CD4-positive, alpha-beta T cell treated with Interleukin-10 for 1 hour (primary cell): Measurements from ENCODE around the gene CLEC2A.
"Not testable (repeated sequence)": the region's sequence is repeated elsewhere in the genome, so short reads cannot be mapped to it uniquely, and the experiment has no call there.

Experiments
- DNase-seq: peaks from one replicate; pipeline ENCODE4 v3.0.0-alpha.2; 2020

Gene CLEC2A

GRCh38 chr12:9932270-9932669 is at the start of gene CLEC2A:
TSS of gene CLEC2A (minus strand) at chr12:9932370. CDS start at chr12:9932329, 41 bp downstream.
- DNase-seq, result no peak

DNA sequence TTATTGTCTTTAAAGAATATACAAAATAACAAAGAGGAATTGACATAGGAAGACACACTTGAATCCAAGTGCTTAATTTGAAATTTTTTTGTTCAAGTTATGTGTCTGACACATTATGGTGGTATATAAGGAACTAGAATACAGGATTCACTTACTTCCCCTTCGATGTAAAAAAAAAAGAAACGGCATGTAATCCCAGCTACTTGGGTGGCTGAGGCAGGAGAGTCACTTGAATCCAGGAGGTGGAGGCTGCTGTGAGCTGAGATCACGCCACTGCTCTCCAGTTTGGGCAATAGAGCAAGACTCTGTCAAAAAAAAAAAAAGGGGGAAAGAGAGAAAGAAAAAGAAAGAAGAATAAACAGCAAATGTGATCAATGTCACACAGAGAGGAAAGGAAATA is 48.0 kb upstream of the CLEC2A start:
- DNase-seq, result no peak

- no peak for DNase-seq
Observed at GRCh38 chr12:9977916-9978315, 45.7 kb upstream of the CLEC2A start.

DNA sequence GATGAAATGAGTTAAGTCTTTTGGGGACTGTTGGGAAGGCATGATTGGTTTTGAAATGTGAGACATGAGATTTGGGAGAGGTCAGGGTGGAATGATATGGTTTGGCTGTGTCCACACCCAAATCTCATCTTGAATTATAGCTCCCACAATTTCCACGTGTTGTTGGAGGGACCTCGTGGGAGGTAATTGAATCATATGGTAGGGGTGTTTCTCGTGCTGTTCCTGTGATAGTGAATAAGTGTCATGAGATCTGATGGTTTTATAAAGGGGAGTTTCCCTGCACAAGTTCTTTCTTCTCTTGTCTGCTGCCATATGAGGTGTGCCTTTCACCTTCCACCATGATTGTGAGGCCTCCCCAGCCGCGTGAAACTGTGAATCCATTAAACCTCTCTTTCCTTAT is 44.5 kb upstream of the CLEC2A start:
- not testable (repeated sequence) for DNase-seq

DNA sequence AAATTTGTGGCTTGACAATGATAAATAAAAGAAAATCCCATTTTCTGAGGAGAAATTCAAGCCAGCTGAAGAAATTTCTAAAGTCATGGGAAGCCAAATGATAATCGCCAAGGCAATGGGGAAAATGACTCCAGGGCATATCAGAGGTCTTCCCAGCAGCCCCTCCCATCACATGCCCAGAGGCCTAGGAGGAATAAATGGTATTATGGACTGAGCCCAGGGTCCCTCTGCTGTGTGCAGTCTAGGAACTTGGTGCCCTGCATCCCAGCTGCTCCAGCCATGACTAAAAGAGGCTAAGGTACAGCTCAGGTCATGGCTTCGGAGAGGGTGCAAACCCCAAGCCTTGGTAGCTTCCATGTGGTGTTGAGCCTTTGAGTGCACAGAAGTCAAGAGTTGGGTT is 43.4 kb upstream of the CLEC2A start:
- no peak for DNase-seq

- not testable (repeated sequence) for DNase-seq
Observed at GRCh38 chr12:9974731-9975130, 42.6 kb upstream of the CLEC2A start.

DNA sequence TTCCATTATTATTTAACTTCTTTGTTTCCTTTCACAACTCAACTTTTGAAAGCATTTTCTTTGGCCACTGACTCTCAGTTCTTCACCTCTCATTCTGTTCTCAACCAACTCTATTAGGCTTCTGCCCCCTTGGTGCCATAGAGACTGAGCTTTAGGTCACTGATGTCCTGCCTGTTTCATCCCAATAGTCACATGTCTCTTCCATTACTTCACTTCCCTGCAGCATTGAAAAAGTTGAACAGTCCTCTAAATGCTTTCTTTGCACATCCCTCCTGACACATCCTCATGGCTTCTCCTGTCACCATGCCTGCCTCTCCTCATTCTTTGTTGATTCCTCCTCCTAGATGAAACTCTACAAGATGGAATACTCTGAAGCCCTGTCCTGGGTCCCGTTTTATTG is 41.8 kb upstream of the CLEC2A start:
- DNase-seq, result no peak

GRCh38 chr12:9971181-9971580 is 39.0 kb upstream of the CLEC2A start, which contains the start of gene CLEC12A:
TSS of gene CLEC12A (plus strand) at chr12:9971409. CDS start at chr12:9971597, 188 bp downstream.
- no peak for DNase-seq

GRCh38 chr12:9969673-9970072 is 37.5 kb upstream of the CLEC2A start:
- DNase-seq, result no peak

DNA sequence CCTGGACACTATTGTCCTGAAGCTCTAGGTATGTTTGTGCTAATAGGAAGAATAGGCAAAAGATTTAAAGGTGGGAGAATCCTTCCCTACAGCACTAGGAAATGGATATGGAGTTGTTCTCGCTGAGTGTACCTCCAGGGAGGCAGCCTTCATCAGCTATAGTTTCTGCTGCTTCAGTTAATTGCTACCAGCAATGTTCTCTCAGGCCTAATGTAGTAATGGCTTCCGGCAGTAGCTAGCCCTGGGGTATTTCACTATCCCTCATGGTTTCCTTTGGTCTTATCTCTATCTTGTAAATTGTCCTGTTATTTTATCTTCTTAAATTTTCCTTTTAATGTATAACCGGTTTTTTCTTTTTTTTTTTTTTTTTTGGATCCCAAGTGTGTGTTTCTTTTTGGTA is 29.7 kb upstream of the CLEC2A start:
- no peak for DNase-seq

DNA sequence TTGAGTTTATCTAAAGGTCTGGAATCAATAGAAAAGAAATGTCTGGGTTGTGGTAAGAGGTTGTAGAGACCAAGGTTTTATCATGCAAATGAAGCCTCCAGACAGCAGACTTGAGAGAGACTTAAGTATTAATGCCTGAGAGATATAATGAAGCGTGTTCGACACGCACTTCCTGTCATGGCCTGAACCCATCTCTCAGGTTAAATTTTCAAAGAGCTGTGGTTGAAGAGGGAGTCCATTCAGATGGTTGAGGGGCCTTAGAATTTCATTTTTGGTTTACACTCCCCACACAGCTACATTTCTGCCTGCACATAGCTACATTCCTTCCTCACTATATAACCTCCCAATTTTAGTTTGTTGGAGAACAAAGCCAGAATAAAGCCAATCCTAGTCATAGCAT is 28.9 kb upstream of the CLEC2A start:
- DNase-seq, result no peak

- no peak for DNase-seq
Observed at GRCh38 chr12:9960590-9960989, 28.4 kb upstream of the CLEC2A start.

DNA sequence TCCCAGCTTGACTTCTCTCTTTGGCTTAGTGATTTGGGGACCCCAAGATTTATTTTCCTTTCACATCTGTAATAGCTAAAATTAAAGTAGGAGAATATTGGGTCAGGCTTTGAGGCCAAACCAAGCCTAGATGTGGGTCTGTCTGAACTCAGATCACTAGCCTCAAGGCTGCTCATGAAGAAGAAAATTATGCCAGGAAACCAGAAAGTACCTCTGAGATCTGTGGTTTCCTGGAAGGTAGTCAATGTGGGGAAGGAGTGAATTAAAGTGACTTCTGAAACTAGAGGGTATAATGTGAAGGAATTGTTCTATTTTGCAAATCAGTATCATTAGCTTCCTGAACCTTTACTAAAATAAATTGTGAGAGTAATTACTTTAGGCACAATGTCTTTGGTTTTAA is 25.7 kb upstream of the CLEC2A start:
- peak; percentile 46 for DNase-seq

- not testable (repeated sequence) for DNase-seq
Observed at GRCh38 chr12:9952954-9953729, 21.0 kb upstream of the CLEC2A start.

DNA sequence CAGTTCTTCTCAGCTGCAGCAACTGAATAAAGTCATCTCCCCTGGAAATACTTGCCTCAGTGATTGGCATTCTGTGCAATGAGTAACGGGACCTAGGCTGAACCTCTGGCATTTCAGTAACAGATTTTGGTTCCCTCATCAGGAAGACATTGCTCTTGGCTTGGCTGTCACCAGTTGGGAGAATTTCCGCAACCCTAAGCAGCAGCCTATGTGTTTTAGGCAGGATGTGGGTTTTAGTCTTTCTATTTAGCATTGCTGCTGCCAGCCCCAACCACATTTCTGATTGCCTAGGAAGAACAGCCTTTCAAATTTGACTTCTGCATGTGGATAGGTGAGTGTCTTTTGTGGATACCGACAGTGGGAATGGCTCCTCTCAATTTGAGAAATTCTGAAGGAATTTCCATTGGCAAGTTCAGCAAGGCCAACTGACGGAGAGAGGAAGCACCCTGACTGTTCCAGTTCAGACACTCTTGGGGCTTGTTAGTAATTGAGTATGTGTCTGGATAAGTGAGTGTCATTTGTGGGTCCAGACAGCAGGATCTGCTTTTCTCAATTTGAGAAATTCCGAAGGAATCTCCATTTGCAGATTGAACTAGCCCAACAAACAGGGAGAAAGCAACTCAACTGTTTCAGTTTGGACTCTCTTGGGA is 19.0 kb upstream of the CLEC2A start:
- peak; percentile 55 for DNase-seq

- peak; percentile 32 for DNase-seq
Observed at GRCh38 chr12:9948606-9949296, 16.6 kb upstream of the CLEC2A start.

GRCh38 chr12:9947674-9948073 is 15.5 kb upstream of the CLEC2A start:
- no peak for DNase-seq

DNA sequence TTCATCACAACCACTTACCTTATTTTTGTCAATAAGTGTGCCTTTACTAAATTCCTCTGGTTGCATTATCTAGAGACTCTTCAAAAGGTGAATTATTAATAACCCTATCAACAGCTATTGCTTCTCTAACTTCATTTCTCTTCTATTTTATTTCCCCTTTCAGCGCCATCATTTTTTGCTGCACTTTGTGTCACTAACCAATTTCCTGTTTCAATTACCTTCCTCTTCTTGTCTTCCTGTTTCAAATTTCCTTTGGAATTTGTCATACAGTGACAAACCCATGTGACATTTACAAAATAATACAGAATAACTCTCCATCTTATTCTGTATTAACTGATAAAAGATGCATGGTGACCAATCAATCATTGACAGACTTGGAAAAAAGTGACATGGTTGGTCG is 12.2 kb upstream of the CLEC2A start:
- DNase-seq, result no peak

DNA sequence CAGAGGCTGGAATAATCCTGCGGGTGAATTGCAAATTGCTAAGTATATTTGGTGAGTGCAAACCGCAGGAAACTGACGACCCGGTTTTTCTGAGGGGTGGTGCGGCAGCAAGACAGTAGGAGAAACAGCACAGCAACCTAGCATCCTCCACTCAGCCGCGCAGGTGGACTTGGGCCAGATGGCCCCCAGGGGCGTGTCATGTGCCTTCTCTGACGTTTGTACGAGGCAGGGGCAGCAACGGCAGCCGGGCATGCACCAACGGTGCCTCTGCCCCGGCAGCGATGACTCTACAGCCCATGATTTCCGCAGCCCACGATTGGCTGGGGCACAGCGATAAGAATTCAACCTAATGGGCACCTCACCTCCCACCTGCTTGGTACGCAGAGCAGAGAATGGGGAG is 11.1 kb upstream of the CLEC2A start:
- peak; percentile 10 for DNase-seq

GRCh38 chr12:9941838-9942237 is 9.7 kb upstream of the CLEC2A start:
- no peak for DNase-seq

DNA sequence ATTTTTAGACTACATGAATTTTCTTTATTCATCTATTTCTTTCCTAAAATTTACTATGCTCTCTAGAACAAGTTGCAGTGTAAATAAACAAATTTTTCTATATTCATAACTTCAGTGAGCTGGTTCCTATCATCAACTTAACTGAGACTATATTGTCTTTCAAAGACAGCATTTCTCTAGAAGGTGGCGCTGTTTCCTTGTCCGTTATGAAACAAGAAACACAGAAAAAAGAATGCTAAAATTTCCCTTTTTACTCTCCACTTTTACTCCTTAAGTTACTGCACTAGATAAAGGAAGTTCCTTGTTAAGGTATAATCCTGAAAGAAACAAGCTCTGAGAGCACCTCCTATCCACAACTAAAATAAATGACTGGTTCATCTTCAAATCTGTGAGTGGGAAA is 8.2 kb upstream of the CLEC2A start:
- peak; percentile 41 for DNase-seq

DNA sequence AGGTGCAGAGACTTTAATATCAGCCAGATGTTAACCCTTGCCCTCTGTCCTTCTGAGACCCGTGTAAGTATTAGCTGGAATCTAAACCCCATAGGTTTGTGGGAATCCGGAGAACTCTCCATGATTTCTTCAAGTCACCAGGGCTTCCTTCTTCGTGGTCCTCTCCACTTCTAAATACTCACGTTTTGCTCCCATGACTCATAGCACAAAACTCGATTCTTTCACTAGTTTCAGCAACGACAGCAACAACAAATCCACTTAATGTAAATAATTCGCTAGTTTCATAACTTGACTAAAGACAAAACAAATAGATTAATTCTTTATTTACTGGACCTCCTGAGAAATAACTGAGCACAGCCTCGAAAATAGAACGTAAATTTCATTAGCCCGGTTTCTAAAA is 4.4 kb upstream of the CLEC2A start:
- DNase-seq, result no peak

DNA sequence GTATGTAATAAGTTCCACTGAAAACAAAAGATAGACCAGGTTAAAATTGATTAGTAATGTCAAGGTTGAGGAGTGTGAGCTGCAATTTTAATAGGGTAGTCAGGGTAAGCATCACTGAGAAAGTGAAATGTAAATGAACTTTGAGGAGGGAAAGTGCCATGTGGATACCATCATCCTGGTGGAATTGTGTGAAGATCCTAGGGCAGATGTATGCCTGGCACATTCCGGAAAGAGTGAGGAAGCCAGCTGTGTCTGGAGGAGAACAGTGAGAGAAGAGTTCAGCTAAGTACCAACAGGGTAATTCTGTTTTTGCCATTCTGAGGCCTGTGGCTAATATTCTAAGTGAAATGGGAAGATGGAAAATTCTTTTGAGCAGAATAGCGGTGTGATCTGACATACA is 2.9 kb upstream of the CLEC2A start:
- no peak for DNase-seq

DNA sequence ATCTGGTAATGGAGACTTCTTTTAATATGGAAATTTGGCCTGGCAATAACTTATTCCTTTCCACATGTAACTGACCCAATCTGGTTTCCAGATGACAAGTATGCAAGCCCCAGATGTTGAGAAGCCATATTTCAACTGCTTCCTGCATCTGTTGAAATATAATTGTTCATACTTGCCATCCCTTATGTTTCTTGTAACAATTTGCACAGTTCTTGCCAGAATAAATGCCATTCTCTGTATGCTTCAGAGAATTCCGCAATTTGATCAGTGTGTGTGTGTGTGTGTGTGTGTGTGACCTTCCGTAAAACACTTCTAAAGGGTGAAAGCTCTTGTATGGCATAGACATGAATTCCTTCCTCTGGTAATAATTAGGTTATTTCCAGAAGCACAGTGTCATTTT is 1.8 kb upstream of the CLEC2A start:
- DNase-seq, result no peak
